SK-N-SH (cell line): ENCODE measurements around the gene TUBGCP3.

ENCODE experiments used
- JUND ChIP-seq: IDR thresholded peaks from 2 replicates; pipeline ENCODE4 v1.4.0; 2012
- TF ChIP-seq, protein P1 (sequence below): fragments of 200-600 bp; sonication (generic); IDR thresholded peaks from 2 replicates; pipeline ENCODE4 v1.6.1; 2017; ENCODE audit warnings: antibody characterized with exemption, mild to moderate bottlenecking, moderate library complexity
- TF ChIP-seq, protein P2 (sequence below): IDR thresholded peaks from 2 replicates; pipeline ENCODE4; 2012

DNA sequence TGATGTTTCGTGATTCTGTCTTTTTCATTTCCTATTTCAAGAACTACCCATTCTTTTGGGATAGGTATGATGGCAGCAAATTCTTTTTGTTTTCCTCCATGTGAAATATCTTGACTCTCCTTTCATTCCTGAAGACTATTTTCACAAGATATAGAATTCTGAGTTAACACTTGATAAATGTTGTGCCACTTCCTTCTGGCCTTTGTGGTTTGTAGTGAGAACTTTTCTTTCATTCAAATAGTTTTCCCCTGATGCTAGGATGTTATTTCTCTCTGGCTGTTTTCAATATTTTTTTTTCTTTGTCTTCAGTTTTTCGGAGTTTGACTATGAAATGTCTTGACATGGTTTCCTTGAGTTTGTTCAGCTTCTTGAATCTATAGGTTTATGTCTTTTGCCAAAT, 8.3 kb upstream of the TUBGCP3 start:
- TF ChIP-seq, protein P1, sequence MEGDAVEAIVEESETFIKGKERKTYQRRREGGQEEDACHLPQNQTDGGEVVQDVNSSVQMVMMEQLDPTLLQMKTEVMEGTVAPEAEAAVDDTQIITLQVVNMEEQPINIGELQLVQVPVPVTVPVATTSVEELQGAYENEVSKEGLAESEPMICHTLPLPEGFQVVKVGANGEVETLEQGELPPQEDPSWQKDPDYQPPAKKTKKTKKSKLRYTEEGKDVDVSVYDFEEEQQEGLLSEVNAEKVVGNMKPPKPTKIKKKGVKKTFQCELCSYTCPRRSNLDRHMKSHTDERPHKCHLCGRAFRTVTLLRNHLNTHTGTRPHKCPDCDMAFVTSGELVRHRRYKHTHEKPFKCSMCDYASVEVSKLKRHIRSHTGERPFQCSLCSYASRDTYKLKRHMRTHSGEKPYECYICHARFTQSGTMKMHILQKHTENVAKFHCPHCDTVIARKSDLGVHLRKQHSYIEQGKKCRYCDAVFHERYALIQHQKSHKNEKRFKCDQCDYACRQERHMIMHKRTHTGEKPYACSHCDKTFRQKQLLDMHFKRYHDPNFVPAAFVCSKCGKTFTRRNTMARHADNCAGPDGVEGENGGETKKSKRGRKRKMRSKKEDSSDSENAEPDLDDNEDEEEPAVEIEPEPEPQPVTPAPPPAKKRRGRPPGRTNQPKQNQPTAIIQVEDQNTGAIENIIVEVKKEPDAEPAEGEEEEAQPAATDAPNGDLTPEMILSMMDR = no peak
- TF ChIP-seq, protein P2, sequence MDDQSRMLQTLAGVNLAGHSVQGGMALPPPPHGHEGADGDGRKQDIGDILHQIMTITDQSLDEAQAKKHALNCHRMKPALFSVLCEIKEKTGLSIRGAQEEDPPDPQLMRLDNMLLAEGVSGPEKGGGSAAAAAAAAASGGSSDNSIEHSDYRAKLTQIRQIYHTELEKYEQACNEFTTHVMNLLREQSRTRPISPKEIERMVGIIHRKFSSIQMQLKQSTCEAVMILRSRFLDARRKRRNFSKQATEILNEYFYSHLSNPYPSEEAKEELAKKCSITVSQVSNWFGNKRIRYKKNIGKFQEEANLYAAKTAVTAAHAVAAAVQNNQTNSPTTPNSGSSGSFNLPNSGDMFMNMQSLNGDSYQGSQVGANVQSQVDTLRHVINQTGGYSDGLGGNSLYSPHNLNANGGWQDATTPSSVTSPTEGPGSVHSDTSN = no peak
- no peak for TF ChIP-seq JUND
